T-helper 2 cell treated with Interferon-gamma antibody and Interleukin-4, amounts not matched to agents 5 μg/mL and 100 μg/mL, for 36 hours (primary cell): ENCODE measurements around the gene TBXT.

Experiments
- DNase-seq: peaks from one replicate; pipeline ENCODE4 v3.0.0; 2021; ENCODE audit warnings: low spot score
- H3K27ac Mint-ChIP-seq: one replicate; pipeline ENCODE4 v1.8.0; 2021; ENCODE audit warnings: mild to moderate bottlenecking, mixed read lengths
- H3K27me3 Mint-ChIP-seq: one replicate; pipeline ENCODE4 v1.8.0; 2021; ENCODE audit warnings: low read depth, mixed read lengths
- H3K36me3 Mint-ChIP-seq: one replicate; pipeline ENCODE4 v1.8.0; 2021; ENCODE audit warnings: low read depth, mixed read lengths
- H3K4me1 Mint-ChIP-seq: one replicate; pipeline ENCODE4 v1.8.0; 2021; ENCODE audit warnings: low read depth, mixed read lengths
- H3K4me3 Mint-ChIP-seq: one replicate; pipeline ENCODE4 v1.8.0; 2022; ENCODE audit warnings: mild to moderate bottlenecking, moderate library complexity, mixed read lengths
- H3K9me3 Mint-ChIP-seq: one replicate; pipeline ENCODE4 v1.8.0; 2021; ENCODE audit warnings: mixed read lengths

Gene TBXT, protein sequence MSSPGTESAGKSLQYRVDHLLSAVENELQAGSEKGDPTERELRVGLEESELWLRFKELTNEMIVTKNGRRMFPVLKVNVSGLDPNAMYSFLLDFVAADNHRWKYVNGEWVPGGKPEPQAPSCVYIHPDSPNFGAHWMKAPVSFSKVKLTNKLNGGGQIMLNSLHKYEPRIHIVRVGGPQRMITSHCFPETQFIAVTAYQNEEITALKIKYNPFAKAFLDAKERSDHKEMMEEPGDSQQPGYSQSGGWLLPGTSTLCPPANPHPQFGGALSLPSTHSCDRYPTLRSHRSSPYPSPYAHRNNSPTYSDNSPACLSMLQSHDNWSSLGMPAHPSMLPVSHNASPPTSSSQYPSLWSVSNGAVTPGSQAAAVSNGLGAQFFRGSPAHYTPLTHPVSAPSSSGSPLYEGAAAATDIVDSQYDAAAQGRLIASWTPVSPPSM

DNA sequence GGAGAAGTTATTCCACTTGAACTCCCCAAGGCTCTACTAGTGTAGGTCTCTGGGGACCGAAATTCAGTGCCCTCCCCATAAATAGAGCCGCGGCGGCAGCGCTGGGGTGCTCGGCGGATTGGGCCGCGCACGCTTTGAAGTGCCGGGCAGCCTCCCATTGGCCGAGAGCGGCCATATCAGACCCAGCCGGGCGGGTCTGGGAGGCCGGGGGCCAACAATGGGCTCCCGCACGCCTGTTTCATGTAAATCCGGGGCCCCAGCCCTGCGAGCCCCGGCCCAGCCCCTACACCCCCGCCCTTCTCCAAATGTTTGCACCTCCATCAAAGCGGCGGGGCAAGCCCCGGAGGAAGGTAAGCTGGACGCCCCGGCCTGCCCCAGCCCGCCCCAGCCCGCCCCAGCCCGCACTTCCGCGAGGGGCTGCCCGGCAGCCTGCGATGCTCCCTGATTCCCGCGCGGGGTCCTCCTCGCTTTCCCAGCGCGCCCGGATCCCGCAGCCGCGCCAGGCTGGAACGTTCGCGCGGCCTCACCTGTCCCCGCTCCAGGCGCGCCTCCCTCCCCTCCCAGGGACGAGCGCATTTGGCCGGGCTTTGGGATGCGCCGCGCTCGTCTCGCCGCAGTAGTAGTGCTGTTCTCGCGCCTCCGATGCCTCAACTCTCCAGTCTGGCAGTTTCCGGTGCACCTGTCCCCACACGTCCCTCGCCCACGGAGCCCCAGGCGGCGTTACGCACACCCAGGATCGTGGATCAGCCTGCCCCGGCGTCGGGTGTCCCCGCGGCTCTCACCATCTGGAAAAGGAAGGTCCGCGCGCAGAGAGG, at the start of gene TBXT:
Gene TBXT (minus strand): TSS at position 51 of the 815 bp plus-strand sequence. CDS start 260 bp downstream, outside the sequence.
- Mint-ChIP-seq H3K4me3 (peak within 1 kb of the TSS; percentile 73), H3K36me3 (no peaks in the 10 kb centered on the region), H3K9me3 (no peaks in the 10 kb centered on the region), H3K27ac (peak within 1 kb of the TSS; percentile 36), H3K27me3 (peaks cover 72% of the 10 kb centered on the region), H3K4me1 (peaks cover 5% of the 10 kb centered on the region)
- DNase-seq: no peak

DNA sequence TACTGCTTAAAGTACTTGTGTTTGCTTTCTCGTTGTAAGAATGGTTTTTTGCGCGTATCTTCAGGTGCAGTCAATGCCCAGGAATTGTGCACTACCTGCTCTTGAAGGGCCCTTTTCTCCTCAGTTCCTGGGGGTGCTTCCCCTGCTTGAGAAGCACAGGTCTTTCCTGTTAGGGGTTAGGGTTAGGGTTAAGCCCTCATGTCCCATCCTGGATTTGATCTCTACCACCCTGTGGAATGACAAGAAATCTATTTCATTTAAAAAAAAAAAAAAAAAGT, 39.6 kb upstream of the TBXT start:
- peaks cover 21% of the 10 kb centered on the region for H3K27me3 Mint-ChIP-seq
- H3K4me1 Mint-ChIP-seq: no peaks in the 10 kb centered on the region
- H3K9me3 Mint-ChIP-seq: no peaks in the 10 kb centered on the region
- H3K4me3 Mint-ChIP-seq: no peak overlapping the region
- H3K36me3 Mint-ChIP-seq: no peaks in the 10 kb centered on the region
- no peak for DNase-seq
- no peak overlapping the region for H3K27ac Mint-ChIP-seq

DNA sequence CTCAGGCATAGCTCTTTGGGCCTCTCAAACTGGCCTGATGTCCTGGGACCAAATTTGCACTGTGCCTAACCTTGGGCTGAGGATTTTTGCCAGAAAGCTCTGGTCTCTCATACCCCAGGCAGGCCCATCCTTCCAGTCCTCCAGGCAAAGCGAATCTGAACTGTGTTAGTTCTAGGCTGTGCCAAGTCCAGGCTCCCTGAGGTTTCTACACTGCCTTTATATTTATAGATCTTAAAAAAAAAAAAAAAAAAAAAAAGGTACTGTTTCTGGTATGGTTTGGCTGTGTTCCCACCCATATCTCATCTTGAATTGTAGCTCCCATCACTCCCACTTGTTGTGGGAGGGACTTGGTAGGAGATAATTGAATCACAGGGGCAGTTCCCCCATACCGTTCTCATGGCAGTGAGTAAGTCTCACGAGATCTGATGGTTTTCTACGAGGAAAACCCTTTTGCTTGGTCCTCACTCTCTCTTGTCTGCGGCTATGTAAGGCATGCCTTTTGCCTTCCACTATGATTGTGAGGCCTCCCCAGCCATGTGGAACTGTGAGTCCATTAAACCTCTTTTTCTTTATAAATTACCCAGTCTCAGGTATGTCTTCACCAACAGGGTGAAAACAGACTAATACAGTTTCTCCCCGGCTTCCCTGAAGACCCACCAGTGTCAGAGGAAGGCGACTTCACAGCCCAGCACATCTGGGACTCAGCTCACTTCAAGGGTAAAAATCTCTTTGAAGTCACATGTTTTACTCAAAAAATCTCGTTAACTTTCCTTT, 39.0 kb upstream of the TBXT start:
- no peaks in the 10 kb centered on the region for H3K9me3 Mint-ChIP-seq
- H3K27me3 Mint-ChIP-seq: peaks cover 17% of the 10 kb centered on the region
- H3K36me3 Mint-ChIP-seq: no peaks in the 10 kb centered on the region
- H3K4me3 Mint-ChIP-seq: no peak overlapping the region
- H3K4me1 Mint-ChIP-seq: no peaks in the 10 kb centered on the region
- no peak overlapping the region for H3K27ac Mint-ChIP-seq
- no peak for DNase-seq

DNA sequence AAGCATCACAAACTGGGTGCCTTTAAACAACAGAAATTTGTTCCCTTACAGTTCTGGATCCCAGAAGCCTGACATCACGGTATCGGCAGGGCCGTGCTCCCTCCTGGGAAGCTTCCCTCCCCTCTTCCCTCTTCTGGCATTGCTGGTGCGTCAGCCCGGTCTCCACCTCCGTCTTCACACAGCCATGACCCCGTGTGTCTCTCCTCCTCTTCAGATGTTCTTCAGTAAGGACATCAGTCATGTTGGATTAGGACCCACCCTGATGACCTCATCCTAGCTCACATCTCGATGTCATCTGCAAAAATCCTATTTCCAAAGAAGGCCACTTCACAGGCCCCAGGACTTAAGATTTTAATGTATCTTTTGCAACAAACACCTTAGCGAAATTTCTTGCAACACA, 38.4 kb upstream of the TBXT start:
- Mint-ChIP-seq H3K4me3 (no peak overlapping the region), H3K27me3 (peaks cover 14% of the 10 kb centered on the region), H3K4me1 (no peaks in the 10 kb centered on the region), H3K27ac (no peak overlapping the region), H3K9me3 (no peaks in the 10 kb centered on the region), H3K36me3 (no peaks in the 10 kb centered on the region)
- no peak for DNase-seq

DNA sequence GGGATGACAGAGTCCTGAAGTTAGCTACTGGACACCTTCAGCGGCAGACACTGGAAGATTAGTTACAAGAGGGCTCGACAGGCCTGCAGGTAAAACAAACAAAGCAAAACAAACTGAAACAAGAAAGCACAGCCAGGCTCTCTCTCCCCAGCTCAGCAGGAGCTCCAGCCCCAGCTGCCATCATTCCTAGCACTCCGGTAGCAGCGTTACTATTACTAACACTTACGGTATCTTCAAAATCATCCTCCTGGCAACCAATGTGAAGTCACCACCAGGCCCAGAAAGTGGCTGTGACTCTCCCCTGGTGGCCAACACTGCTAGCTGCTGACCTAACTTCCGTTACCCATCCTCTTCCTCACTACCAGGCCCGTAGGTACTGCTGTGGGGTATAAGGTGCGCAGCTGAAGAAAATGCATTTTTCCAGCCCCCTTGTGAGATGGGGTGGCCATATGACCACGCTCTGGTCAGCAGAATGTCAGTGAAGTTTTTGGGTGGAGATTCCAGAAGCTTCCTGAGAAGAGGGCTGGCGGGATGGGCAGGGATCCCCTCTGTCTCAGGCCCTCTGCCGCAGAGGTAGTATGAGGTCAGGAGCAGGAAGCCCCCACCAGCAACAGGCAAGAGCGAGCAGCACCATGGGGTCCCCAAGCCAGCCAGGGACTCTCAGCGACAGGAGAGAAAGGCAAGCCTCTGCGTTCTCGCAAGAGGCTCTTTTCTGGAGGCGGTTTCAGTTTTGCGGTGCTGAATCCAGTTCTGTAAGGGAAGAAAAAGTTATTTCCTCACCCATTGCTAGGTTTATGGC, 37.4 kb upstream of the TBXT start:
- no peaks in the 10 kb centered on the region for H3K36me3 Mint-ChIP-seq
- H3K4me1 Mint-ChIP-seq: no peaks in the 10 kb centered on the region
- no peak overlapping the region for H3K4me3 Mint-ChIP-seq
- peaks cover 12% of the 10 kb centered on the region for H3K27me3 Mint-ChIP-seq
- no peaks in the 10 kb centered on the region for H3K9me3 Mint-ChIP-seq
- no peak for DNase-seq
- no peak overlapping the region for H3K27ac Mint-ChIP-seq

DNA sequence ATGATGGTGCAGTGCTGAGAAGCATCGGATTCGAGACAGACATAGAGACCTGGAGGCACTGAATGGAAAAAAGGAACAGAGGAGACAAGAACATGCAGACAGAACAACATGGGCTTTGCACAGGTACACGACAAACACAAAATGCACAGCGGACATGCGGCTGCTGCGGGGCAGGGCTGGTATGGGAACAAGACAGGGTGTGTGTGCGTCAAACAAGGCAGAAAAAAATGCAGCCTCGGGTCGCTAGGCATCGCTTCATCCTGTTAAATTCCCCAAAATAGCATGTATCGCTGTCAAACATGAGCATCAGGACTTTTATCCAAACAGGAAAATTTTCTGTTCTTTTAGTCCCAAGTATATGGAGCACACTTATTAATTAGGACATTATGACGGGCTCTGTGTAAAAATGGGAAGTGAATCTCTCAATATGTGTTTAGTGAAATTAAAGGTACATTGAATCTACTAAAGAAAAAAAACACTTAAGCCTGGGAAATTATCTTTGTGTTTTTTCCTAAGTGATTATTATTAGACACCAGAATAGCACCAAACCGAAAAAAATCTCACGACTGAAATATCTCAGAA, 36.1 kb upstream of the TBXT start:
- Mint-ChIP-seq H3K4me1 (no peaks in the 10 kb centered on the region), H3K36me3 (no peaks in the 10 kb centered on the region), H3K4me3 (no peak overlapping the region), H3K27me3 (peaks cover 11% of the 10 kb centered on the region), H3K9me3 (no peaks in the 10 kb centered on the region), H3K27ac (no peak overlapping the region)
- DNase-seq: no peak

DNA sequence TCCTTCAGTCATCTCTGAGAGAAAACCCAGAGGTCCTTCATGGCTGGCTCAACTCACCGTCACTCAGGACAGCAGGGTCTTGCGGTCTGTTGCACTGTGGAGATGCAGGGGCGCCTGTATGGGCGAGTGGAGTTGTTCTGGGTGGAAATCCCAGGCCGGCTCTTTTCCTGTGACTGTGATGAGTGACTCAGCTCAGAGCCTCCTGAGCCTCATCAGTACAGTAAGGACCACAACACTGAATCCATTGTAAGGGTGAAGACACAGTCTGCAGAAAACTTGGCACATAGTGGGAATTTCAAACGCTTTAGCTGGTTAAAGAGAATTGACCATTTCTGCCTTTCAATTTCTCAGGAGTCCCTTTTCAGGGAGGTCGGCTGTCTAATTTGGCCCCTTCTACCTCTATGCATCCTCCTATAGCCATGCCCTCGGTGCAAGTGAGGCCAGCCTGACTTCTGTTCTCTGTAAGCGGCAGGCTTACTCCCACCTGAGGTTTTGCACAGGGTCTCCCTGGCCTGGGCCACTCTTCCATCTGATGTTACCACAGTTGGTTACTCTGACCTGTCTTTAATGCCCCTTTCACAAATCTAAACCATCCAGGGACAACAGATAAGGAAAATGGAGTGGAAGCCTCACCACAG, 35.5 kb upstream of the TBXT start:
- no peak overlapping the region for H3K4me3 Mint-ChIP-seq
- no peak for DNase-seq
- no peak overlapping the region for H3K27ac Mint-ChIP-seq
- no peaks in the 10 kb centered on the region for H3K9me3 Mint-ChIP-seq
- no peaks in the 10 kb centered on the region for H3K4me1 Mint-ChIP-seq
- H3K27me3 Mint-ChIP-seq: peaks cover 6% of the 10 kb centered on the region
- no peaks in the 10 kb centered on the region for H3K36me3 Mint-ChIP-seq

DNA sequence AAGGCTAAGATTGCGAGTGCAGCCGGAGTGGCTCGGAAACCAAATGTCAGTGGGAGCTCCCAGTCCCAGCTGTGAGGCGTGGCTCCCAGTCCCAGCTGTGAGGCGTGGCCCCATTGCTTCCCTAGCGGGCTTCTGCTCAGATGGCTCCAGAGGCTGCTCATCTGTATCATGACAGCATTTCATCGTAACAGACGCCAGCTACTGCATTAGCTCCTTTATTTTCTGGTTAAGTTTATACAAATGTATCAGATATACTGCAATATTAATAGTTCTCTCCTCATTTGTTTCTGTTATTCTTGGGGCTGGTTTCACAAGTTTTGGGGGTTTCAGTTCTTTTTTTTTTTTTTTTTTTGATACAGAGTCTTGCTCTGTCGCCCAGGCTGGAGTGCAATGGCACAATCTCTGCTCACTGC, 34.7 kb upstream of the TBXT start:
- DNase-seq: no peak
- Mint-ChIP-seq H3K4me1 (no peaks in the 10 kb centered on the region), H3K9me3 (no peaks in the 10 kb centered on the region), H3K4me3 (no peak overlapping the region), H3K27me3 (peaks cover 7% of the 10 kb centered on the region), H3K36me3 (no peaks in the 10 kb centered on the region), H3K27ac (no peak overlapping the region)

DNA sequence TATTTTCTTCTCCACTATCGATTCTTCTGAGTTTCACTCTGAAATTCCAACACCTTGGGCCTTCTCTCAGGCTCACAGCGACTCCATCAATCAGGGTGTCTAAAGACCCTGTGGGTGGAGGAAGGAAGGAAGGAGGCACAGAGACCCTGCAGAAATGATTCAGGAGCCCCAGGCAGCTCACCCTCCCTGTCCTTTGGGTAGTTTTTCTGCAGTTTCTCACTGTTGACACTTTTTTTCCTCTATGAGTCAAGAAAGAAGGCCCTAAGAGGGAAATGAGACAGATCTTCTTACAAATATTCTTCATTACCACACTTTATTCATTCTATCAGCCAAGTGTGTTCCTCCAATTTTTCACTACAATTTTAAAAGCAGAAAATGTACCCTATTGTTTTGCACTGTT, 34.2 kb upstream of the TBXT start:
- DNase-seq: no peak
- no peak overlapping the region for H3K4me3 Mint-ChIP-seq

DNA sequence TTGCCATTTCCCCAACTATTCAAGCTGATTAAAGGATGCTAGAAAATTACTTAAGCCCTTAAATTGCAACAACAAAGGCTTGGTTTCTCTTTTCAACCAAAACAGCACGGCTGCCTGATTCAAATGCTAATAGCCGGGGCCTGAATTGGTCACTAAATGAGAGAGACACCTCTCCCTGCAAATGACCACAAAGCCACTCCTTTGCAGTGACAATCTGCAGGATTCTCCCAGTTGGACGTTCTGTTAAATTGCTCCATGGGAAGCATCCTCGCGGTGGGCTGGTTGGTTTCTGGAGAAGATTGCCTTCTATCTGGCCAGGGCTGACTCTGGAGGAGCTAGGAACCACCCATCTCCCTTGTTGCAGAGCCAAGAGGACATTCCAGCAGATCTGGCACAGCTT, 29.7 kb upstream of the TBXT start:
- Mint-ChIP-seq H3K27me3 (peaks cover 7% of the 10 kb centered on the region), H3K9me3 (no peaks in the 10 kb centered on the region), H3K4me1 (no peaks in the 10 kb centered on the region), H3K4me3 (no peak overlapping the region), H3K36me3 (no peaks in the 10 kb centered on the region), H3K27ac (no peak overlapping the region)
- DNase-seq: no peak

More for the DNA sequence above, 34.2 kb upstream of the TBXT start:
- H3K4me1 Mint-ChIP-seq: no peaks in the 10 kb centered on the region
- H3K36me3 Mint-ChIP-seq: no peaks in the 10 kb centered on the region
- no peaks in the 10 kb centered on the region for H3K9me3 Mint-ChIP-seq
- no peak overlapping the region for H3K27ac Mint-ChIP-seq
- peaks cover 7% of the 10 kb centered on the region for H3K27me3 Mint-ChIP-seq

DNA sequence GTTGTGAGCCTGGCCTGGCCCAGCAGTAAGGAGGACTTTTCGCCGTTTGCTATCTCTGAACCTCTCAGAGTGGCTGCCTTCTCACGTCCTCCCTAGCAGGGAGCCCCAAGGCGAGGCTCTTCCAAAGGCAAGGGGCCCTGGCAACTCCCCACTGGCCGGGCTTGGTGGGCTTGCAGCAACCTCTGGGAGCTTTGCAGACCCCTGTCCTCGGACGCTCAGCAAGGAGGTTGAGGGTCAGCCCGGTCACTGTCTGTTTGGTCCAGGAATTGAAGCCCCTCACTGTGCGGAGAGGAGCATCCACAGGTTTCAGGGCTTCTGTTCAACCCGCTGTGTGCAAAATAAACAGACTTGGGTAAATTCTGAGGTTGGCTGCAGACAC, 28.2 kb upstream of the TBXT start:
- Mint-ChIP-seq H3K4me1 (no peaks in the 10 kb centered on the region), H3K27ac (no peak overlapping the region), H3K9me3 (no peaks in the 10 kb centered on the region), H3K27me3 (peaks cover 7% of the 10 kb centered on the region), H3K36me3 (no peaks in the 10 kb centered on the region), H3K4me3 (no peak overlapping the region)
- DNase-seq: no peak

DNA sequence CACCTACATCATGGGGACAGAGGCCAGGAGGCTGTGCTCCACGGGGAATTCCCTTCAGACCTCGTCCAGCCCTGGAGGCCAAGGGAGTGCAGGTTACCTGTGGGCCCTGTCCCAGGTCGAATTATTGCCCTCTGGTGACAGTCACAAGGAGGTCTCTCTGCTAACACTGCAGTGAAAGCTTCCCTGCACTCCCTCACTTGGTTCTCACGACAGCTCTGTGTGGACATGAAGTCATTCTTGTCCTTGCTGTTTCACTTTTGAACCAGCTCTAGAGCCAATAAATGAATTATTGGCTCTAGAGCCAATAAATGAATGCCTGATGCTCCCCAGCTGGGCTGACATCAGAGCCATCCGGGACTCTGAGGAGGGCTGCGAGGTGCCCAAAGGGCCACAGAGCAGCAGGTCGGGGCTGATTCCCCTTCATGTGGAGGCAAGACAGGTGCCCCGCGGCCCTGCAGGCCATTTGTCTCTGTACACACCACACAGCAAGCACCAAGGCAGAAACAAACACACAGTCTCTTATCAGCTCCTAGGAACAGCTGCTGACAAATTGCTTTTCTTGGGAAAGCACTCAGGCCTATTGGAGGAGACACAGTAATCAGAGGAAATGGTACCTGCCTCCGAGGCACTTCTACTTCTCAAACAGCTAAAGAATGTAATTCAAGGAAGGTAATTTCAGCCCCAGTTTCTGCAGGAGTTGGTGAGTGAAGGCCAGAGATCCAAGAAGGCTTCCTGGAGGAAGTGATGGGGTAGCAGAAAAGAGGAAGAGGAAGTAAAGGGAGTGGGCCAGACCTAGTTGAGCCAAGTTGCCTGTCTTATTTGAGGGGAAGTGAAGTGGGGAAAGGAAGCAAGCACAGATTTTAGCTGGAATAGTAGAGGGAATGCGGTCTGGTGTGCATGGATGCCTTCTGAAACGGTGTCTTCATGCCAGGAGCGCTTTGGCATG, 27.5 kb upstream of the TBXT start:
- Mint-ChIP-seq H3K27ac (no peak overlapping the region), H3K36me3 (no peaks in the 10 kb centered on the region), H3K4me3 (no peak overlapping the region), H3K9me3 (no peaks in the 10 kb centered on the region), H3K27me3 (peaks cover 7% of the 10 kb centered on the region), H3K4me1 (no peaks in the 10 kb centered on the region)
- DNase-seq: no peak
